GM18498 (cell line): ENCODE measurements around the gene NDUFS3.

Source experiments
- ATAC-seq: cut with Tn5 transposase; IDR thresholded peaks from one replicate; pipeline ENCODE4 v1.9.1; 2021; ENCODE audit warnings: mild to moderate bottlenecking, moderate library complexity; ENCODE audit not compliant: unreplicated experiment

NDUFS3 gene

DNA sequence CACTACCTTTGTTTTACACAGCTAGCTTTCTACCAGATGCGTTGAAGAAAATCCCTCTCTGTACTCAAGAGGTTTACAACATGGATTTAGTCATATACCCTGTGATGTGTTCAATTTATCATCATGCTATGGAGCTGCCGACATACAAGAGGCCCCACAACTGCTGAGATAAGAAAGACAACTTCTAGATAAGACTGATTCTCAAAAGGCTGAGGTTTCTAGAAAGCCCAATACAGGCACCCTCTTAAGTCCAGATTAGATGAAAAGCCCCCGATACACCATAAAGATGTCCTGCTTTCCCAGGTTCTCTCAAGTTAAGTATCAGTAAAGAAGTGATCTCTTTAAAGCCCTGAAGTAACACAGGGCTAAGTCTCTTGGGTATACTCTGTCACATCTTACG lies 49.2 kb downstream of the NDUFS3 start:
- ATAC-seq: no peak

DNA sequence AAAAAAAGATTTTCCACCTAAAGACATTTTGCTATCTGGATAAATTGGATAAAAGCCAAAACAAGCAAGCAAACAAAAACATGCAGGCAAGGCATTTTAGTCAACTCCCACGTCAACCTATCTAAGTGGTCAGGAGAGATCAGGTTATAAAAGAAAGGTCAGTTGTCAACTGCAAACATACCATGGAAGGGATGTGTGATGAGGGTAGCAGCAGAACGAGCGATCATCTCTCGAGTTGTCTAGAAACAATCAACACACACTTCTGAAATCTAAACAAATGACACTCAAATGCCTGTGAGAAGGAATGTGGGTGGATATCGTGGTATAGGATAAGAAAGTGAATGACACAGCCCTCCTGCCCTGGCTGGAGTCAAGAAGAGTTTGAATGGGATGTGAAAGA lies 52.6 kb downstream of the NDUFS3 start:
- ATAC-seq: no peak
